Trophoblast cell (in vitro differentiated cells and primary cell): ENCODE measurements around the gene ROCK2.

Experiments used
- DNase-seq, 2 donors: peaks; one replicate each; pipeline ENCODE4 v3.0.0-alpha.2; 2016
- H2AFZ ChIP-seq: 2 replicates; pipeline ENCODE4 v1.6.1; 2013; ENCODE audit warnings: low read length, moderate library complexity, mild to moderate bottlenecking; ENCODE audit not compliant: insufficient read depth, poor library complexity
- H2AK5ac ChIP-seq: 2 replicates; pipeline ENCODE4 v1.6.1; 2013; ENCODE audit warnings: mild to moderate bottlenecking, low read length
- H2BK120ac ChIP-seq: 2 replicates; pipeline ENCODE4 v1.6.1; 2013; ENCODE audit warnings: low read length, mild to moderate bottlenecking, moderate library complexity; ENCODE audit not compliant: insufficient read depth, poor library complexity
- H2BK12ac ChIP-seq: 2 replicates; pipeline ENCODE4 v1.6.1; 2013; ENCODE audit warnings: mild to moderate bottlenecking, low read length, moderate library complexity
- H2BK5ac ChIP-seq: 2 replicates; pipeline ENCODE4 v1.6.1; 2013; ENCODE audit warnings: low read length, low read depth, moderate library complexity, mild to moderate bottlenecking; ENCODE audit not compliant: poor library complexity
- H3K14ac ChIP-seq: 2 replicates; pipeline ENCODE4 v1.6.1; 2013; ENCODE audit warnings: mild to moderate bottlenecking, low read length
- H3K18ac ChIP-seq: 2 replicates; pipeline ENCODE4 v1.6.1; 2013; ENCODE audit warnings: mild to moderate bottlenecking, low read length
- H3K23ac ChIP-seq: 2 replicates; pipeline ENCODE4 v1.6.1; 2013; ENCODE audit warnings: low read length
- H3K27ac ChIP-seq: 2 replicates; pipeline ENCODE4 v1.5.1; 2013; ENCODE audit warnings: low read depth, mild to moderate bottlenecking, inconsistent platforms, low read length, moderate library complexity
- H3K27me3 ChIP-seq: 2 replicates; pipeline ENCODE4 v1.6.1; 2013; ENCODE audit warnings: inconsistent platforms, mild to moderate bottlenecking, low read length, moderate library complexity; ENCODE audit not compliant: insufficient read depth
- H3K36me3 ChIP-seq, 2 experiments: 1 replicate in 1 of 2; 2 replicates in 1 of 2; pipeline ENCODE4 v1.6.1; 2013; ENCODE audit warnings: low read length in 2 of 2, mild to moderate bottlenecking in 2 of 2, moderate library complexity in 1 of 2; ENCODE audit not compliant: insufficient read depth in 2 of 2, control insufficient read depth in 1 of 2
- H3K4ac ChIP-seq: 2 replicates; pipeline ENCODE4 v1.6.1; 2013; ENCODE audit warnings: low read depth, mild to moderate bottlenecking, low read length, moderate library complexity
- H3K4me1 ChIP-seq, 2 experiments: 1 replicate in 1 of 2; 2 replicates in 1 of 2; pipeline ENCODE4 v1.6.1; 2013; ENCODE audit warnings: low read length in 2 of 2, mild to moderate bottlenecking in 2 of 2, moderate library complexity in 1 of 2; ENCODE audit not compliant: insufficient read depth in 2 of 2, control insufficient read depth in 1 of 2
- H3K4me2 ChIP-seq: 2 replicates; pipeline ENCODE4 v1.6.1; 2013; ENCODE audit warnings: inconsistent platforms, mild to moderate bottlenecking, low read length, moderate library complexity
- H3K4me3 ChIP-seq: 2 replicates; pipeline ENCODE4 v1.5.1; 2013; ENCODE audit warnings: mild to moderate bottlenecking, low read depth, low read length, inconsistent platforms
- H3K79me1 ChIP-seq: one replicate; pipeline ENCODE4 v1.6.1; 2013; ENCODE audit warnings: low read length
- H3K79me2 ChIP-seq: 2 replicates; pipeline ENCODE4 v1.6.1; 2013; ENCODE audit warnings: low read length, mild to moderate bottlenecking; ENCODE audit not compliant: control insufficient read depth, insufficient read depth, poor library complexity
- H3K9ac ChIP-seq: 2 replicates; pipeline ENCODE4 v1.6.1; 2013; ENCODE audit warnings: mild to moderate bottlenecking, low read length
- H3K9me3 ChIP-seq: 2 replicates; pipeline ENCODE4 v1.6.1; 2013; ENCODE audit warnings: low read depth, mild to moderate bottlenecking, control low read depth, inconsistent platforms, low read length; ENCODE audit not compliant: insufficient read depth
- H4K12ac ChIP-seq: 2 replicates; pipeline ENCODE4 v1.6.1; 2013; ENCODE audit warnings: low read depth, mild to moderate bottlenecking, low read length, moderate library complexity
- H4K8ac ChIP-seq: 2 replicates; pipeline ENCODE4 v1.6.1; 2013; ENCODE audit warnings: low read depth, mild to moderate bottlenecking, low read length, moderate library complexity
- H4K91ac ChIP-seq: one replicate; pipeline ENCODE4 v1.6.1; 2013; ENCODE audit warnings: low read depth, mild to moderate bottlenecking, low read length, moderate library complexity
- whole genome bisulfite sequencing: extraction: QIAGEN DNeasy Blood & Tissue Kit; methylation state at CpG from one replicate; pipeline ENCODE4 v1.1.7; 2013; ENCODE audit warnings: missing lambda C conversion rate; ENCODE audit not compliant: insufficient read length, insufficient coverage; ENCODE audit errors: extremely low coverage; 5-methylcytosine and 5-hydroxymethylcytosine counted together

ROCK2 gene

GRCh38 chr2:11222845-11223244 lies 121.6 kb downstream of the ROCK2 start:
- no peak overlapping the region for H3K4me3 ChIP-seq
- no peaks in the 10 kb centered on the region for H3K27me3 ChIP-seq
- no peak overlapping the region for H2AFZ ChIP-seq
- peaks cover 2 to 10% of the 10 kb centered on the region in 2 experiments for H3K36me3 ChIP-seq
- H3K14ac ChIP-seq = no peak overlapping the region
- no peaks in the 10 kb centered on the region for H3K9me3 ChIP-seq
- H3K23ac ChIP-seq = no peak overlapping the region
- no peaks in the 10 kb centered on the region for H3K79me1 ChIP-seq
- H3K9ac ChIP-seq = no peak overlapping the region
- no peak overlapping the region for H3K4me2 ChIP-seq
- H2BK5ac ChIP-seq = no peak overlapping the region
- H3K4ac ChIP-seq = no peak overlapping the region
- no peak for DNase-seq
- no peak overlapping the region for H4K91ac ChIP-seq
- H2AK5ac ChIP-seq = no peak overlapping the region
- H2BK120ac ChIP-seq = no peak overlapping the region
- H3K4me1 ChIP-seq = no peaks in the 10 kb centered on the region
- no peak overlapping the region for H2BK12ac ChIP-seq
- H3K18ac ChIP-seq = no peak overlapping the region
- WGBS = no CpG with 5 or more reads among the region's 5 CpGs
- no peaks in the 10 kb centered on the region for H3K79me2 ChIP-seq
- no peak overlapping the region for H4K8ac ChIP-seq
- H4K12ac ChIP-seq = no peak overlapping the region
- H3K27ac ChIP-seq = no peak overlapping the region

DNA sequence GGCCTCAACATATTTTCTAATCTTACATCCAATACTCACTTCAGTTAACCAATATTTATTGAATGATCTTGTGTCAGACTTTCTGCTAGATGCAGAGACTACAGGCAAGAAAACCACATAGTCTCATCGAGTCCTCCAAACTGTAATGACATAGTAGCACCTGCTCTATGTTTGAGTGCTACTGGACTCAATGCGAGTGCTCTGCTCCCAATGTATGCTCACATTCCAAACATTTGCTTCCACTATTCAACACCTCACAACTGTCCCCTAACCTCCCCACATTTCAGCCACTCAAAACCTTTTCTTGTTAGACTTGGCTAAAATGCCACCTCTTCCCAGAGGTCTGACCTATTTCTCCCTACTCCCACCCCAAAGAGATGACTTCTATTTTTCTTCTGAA lies 124.0 kb downstream of the ROCK2 start:
- no peak overlapping the region for H3K9ac ChIP-seq
- H3K18ac ChIP-seq = no peak overlapping the region
- H2AFZ ChIP-seq = no peak overlapping the region
- H4K8ac ChIP-seq = no peak overlapping the region
- DNase-seq = no peak
- H2BK12ac ChIP-seq = no peak overlapping the region
- peaks cover 9 to 10% of the 10 kb centered on the region in 2 experiments for H3K36me3 ChIP-seq
- H3K14ac ChIP-seq = no peak overlapping the region
- no CpG with 5 or more reads among the region's 2 CpGs for WGBS
- no peak overlapping the region for H3K27ac ChIP-seq
- H2BK120ac ChIP-seq = no peak overlapping the region
- H3K4me2 ChIP-seq = no peak overlapping the region
- no peak overlapping the region for H4K12ac ChIP-seq
- no peak overlapping the region for H3K4ac ChIP-seq
- H4K91ac ChIP-seq = no peak overlapping the region
- no peak overlapping the region for H2AK5ac ChIP-seq
- no peaks in the 10 kb centered on the region for H3K27me3 ChIP-seq
- peaks cover 0 to 3% of the 10 kb centered on the region in 2 experiments for H3K4me1 ChIP-seq
- no peaks in the 10 kb centered on the region for H3K9me3 ChIP-seq
- no peaks in the 10 kb centered on the region for H3K79me2 ChIP-seq
- no peak overlapping the region for H3K4me3 ChIP-seq
- no peaks in the 10 kb centered on the region for H3K79me1 ChIP-seq
- no peak overlapping the region for H3K23ac ChIP-seq
- H2BK5ac ChIP-seq = no peak overlapping the region

DNA sequence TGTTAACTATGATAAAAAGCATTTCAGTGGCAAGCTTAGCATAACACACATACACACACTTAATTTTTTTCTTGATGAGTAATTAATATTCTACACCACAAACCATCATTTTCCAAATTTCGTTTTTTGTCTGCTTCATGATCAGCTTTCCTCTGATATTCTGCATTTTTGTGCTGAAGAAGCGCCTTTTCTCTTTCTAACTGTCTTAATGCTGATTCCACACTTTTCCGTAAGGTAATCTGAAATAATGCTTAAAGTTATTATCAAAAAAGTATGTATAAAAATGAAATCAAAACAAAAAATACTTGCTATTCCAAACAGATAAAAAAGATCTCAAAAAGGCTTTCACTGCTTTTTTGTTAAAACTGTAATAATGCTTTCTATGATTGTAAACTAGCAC lies 129.0 kb downstream of the ROCK2 start:
- Histone ChIP-seq H3K4me3 (no peak overlapping the region), H3K4me1 (peaks cover 0 to 3% of the 10 kb centered on the region in 2 experiments), H2BK12ac (no peak overlapping the region), H3K36me3 (peaks cover 11 to 12% of the 10 kb centered on the region in 2 experiments), H4K91ac (no peak overlapping the region), H2BK5ac (no peak overlapping the region), H3K9me3 (no peaks in the 10 kb centered on the region), H3K9ac (no peak overlapping the region), H4K8ac (no peak overlapping the region), H3K18ac (no peak overlapping the region), H2AK5ac (no peak overlapping the region), H3K79me2 (no peaks in the 10 kb centered on the region), H3K79me1 (no peaks in the 10 kb centered on the region), H2BK120ac (no peak overlapping the region), H3K14ac (no peak overlapping the region), H3K23ac (no peak overlapping the region), H3K27me3 (no peaks in the 10 kb centered on the region), H3K4ac (no peak overlapping the region), H2AFZ (no peak overlapping the region), H4K12ac (no peak overlapping the region), H3K4me2 (no peak overlapping the region), H3K27ac (no peak overlapping the region)
- 86% methylated on average over 1 of the region's 3 CpGs for WGBS
- DNase-seq = no peak

GRCh38 chr2:11214770-11215169 lies 129.7 kb downstream of the ROCK2 start:
- H3K79me1 ChIP-seq = no peaks in the 10 kb centered on the region
- no peak overlapping the region for H2BK120ac ChIP-seq
- H2BK12ac ChIP-seq = no peak overlapping the region
- H2AFZ ChIP-seq = no peak overlapping the region
- no peak overlapping the region for H3K14ac ChIP-seq
- H3K27me3 ChIP-seq = no peaks in the 10 kb centered on the region
- H3K79me2 ChIP-seq = no peaks in the 10 kb centered on the region
- no peak overlapping the region for H3K9ac ChIP-seq
- H3K4ac ChIP-seq = no peak overlapping the region
- H3K23ac ChIP-seq = no peak overlapping the region
- H3K9me3 ChIP-seq = no peaks in the 10 kb centered on the region
- H4K12ac ChIP-seq = no peak overlapping the region
- no peak overlapping the region for H3K4me3 ChIP-seq
- WGBS = no CpG with 5 or more reads among the region's 4 CpGs
- no peak overlapping the region for H4K8ac ChIP-seq
- H3K18ac ChIP-seq = no peak overlapping the region
- H4K91ac ChIP-seq = no peak overlapping the region
- H3K4me2 ChIP-seq = no peak overlapping the region
- H3K36me3 ChIP-seq = peaks cover 12 to 14% of the 10 kb centered on the region in 2 experiments
- H2AK5ac ChIP-seq = no peak overlapping the region
- H3K27ac ChIP-seq = no peak overlapping the region
- no peak overlapping the region for H2BK5ac ChIP-seq
- DNase-seq = peak in 1 of 2 donors; percentile 34
- peaks cover 0 to 3% of the 10 kb centered on the region in 2 experiments for H3K4me1 ChIP-seq
